ENCODE data around the gene GPR35.

GPR35 gene

DNA sequence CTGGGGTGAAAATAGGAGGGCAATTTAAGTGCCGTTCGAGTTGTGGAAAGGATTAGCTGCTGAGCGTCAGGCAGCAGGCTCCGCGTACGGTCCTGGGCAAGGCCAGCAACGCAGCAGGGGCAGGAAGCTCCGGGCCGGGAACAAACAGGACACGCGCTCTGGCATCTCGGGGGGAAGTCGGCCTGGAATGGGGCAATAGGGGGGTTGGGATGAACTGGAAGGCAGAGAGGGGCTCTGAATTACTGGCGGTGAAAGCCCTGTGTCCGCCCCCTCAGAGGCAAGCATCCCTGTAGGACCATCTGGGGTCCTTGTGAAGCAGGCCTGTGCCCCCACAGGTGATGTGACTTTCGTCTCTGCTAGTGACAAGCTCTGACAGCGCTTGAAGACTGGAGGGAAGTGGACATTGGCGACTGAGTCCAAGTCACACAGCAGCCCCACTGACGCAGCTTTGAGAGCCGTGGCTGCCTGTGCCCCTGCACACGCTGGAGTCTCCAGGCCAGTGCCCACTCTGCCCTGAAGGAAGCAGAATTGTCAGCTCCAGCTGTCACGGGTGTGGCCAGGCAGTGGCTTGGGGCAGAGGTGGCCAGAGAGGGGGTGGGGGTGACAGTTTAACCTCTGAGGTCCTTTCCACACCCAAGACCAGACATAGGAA, 22.3 kb downstream of the GPR35 start:
- H3K27me3 ChIP-seq (ENCODE audit: insufficient read depth, poor library complexity, severe bottlenecking), result peaks cover 4% of the 10 kb centered on the region
- no peak overlapping the region for H3K27ac ChIP-seq (replicated peaks)
- TF ChIP-seq SPI1 (IDR thresholded peaks at IDR 0.05; ENCODE audit: borderline replicate concordance, low read depth), result no peak
- TF ChIP-seq GABPA (IDR thresholded peaks at IDR 0.05; ENCODE audit: low read depth), result no peak
- no peak for TF ChIP-seq POLR2AphosphoS5 (IDR thresholded peaks at IDR 0.05; ENCODE audit: low read depth)
- H3K4me3 ChIP-seq (replicated peaks; ENCODE audit: insufficient read depth, low read length), result no peak overlapping the region
- no peak for DNase-seq (ENCODE audit: low read depth in 1 of 2, low spot score in 1 of 2)

DNA sequence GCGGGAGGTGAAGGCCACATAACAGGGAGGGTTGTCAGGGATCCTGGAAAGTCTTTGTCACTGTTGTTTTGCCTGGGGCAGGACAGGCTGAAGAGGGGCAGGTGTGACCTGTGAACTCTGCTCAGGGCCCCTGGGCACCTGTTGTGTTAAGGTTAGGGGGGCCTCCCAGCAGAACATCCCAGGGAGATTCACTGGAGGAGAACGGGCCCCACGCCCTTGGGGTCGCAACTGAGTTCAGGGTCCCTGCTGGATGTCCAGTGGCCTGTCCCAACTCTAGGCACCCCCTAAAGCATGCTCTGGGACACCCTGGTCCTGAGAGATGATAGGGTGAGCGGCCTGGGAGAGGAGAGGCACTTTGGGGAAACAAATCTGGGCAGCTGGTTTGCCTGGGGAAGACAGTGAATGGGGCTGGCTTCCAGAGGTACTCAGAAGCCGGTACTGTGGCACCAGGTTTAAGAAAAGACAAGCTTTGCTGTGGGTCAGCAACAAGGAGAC, 22.9 kb downstream of the GPR35 start:
- H3K27me3 ChIP-seq (ENCODE audit: insufficient read depth, poor library complexity, severe bottlenecking), result peaks cover 4% of the 10 kb centered on the region
- TF ChIP-seq, protein P1, sequence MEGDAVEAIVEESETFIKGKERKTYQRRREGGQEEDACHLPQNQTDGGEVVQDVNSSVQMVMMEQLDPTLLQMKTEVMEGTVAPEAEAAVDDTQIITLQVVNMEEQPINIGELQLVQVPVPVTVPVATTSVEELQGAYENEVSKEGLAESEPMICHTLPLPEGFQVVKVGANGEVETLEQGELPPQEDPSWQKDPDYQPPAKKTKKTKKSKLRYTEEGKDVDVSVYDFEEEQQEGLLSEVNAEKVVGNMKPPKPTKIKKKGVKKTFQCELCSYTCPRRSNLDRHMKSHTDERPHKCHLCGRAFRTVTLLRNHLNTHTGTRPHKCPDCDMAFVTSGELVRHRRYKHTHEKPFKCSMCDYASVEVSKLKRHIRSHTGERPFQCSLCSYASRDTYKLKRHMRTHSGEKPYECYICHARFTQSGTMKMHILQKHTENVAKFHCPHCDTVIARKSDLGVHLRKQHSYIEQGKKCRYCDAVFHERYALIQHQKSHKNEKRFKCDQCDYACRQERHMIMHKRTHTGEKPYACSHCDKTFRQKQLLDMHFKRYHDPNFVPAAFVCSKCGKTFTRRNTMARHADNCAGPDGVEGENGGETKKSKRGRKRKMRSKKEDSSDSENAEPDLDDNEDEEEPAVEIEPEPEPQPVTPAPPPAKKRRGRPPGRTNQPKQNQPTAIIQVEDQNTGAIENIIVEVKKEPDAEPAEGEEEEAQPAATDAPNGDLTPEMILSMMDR (IDR thresholded peaks at IDR 0.05; ENCODE audit: insufficient read depth, low read length), result no peak
- TF ChIP-seq POLR2AphosphoS5 (IDR thresholded peaks at IDR 0.05; ENCODE audit: low read depth), result no peak
- no peak for DNase-seq (ENCODE audit: low read depth in 1 of 2, low spot score in 1 of 2)

DNA sequence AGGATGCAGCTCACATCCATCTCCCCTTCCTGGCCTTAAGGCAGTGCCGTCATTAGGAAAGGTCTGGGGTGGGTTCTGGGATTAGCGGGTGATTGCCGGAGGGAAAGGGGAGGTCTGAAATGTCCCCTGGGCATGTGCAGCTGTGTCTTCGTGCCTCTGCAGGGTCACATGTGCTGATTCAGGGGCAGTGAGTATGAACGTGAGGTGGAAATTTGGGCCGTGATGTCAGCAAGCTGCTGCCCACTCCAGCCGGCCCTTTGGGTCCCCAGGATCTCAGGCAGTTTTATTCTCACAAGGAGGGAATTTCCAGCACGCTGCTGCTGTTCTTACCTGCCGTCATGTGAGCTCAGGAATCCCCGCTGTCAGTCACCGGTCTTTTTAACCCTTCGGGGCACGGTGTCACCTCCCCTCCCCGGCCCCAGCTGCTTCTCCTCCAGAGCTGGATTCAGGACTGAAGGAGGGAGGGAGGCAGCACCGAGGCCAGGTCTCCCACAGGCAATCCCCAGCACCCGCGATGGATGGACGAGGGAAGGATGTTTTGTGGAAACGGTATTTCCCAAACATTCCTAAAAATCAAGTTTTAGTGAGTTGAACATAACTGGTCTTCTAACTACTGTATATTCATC, 23.5 kb downstream of the GPR35 start:
- Histone ChIP-seq H3K4me3 (replicated peaks; ENCODE audit: insufficient read depth, low read length) (no peak overlapping the region), H3K27me3 (ENCODE audit: insufficient read depth, poor library complexity, severe bottlenecking) (peaks cover 4% of the 10 kb centered on the region), H3K27ac (replicated peaks) (no peak overlapping the region)
- TF ChIP-seq SPI1 (IDR thresholded peaks at IDR 0.05; ENCODE audit: borderline replicate concordance, low read depth) (no peak), GABPA (IDR thresholded peaks at IDR 0.05; ENCODE audit: low read depth) (no peak), POLR2AphosphoS5 (IDR thresholded peaks at IDR 0.05; ENCODE audit: low read depth) (no peak)
- TF ChIP-seq, protein P1 (IDR thresholded peaks at IDR 0.05; ENCODE audit: insufficient read depth, low read length), result no peak
- TF ChIP-seq, protein P2, sequence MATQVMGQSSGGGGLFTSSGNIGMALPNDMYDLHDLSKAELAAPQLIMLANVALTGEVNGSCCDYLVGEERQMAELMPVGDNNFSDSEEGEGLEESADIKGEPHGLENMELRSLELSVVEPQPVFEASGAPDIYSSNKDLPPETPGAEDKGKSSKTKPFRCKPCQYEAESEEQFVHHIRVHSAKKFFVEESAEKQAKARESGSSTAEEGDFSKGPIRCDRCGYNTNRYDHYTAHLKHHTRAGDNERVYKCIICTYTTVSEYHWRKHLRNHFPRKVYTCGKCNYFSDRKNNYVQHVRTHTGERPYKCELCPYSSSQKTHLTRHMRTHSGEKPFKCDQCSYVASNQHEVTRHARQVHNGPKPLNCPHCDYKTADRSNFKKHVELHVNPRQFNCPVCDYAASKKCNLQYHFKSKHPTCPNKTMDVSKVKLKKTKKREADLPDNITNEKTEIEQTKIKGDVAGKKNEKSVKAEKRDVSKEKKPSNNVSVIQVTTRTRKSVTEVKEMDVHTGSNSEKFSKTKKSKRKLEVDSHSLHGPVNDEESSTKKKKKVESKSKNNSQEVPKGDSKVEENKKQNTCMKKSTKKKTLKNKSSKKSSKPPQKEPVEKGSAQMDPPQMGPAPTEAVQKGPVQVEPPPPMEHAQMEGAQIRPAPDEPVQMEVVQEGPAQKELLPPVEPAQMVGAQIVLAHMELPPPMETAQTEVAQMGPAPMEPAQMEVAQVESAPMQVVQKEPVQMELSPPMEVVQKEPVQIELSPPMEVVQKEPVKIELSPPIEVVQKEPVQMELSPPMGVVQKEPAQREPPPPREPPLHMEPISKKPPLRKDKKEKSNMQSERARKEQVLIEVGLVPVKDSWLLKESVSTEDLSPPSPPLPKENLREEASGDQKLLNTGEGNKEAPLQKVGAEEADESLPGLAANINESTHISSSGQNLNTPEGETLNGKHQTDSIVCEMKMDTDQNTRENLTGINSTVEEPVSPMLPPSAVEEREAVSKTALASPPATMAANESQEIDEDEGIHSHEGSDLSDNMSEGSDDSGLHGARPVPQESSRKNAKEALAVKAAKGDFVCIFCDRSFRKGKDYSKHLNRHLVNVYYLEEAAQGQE (IDR thresholded peaks at IDR 0.05; ENCODE audit: insufficient replicate concordance, low read depth), result no peak
- no peak for DNase-seq (ENCODE audit: low read depth in 1 of 2, low spot score in 1 of 2)

More for the DNA sequence above, 22.9 kb downstream of the GPR35 start:
- Histone ChIP-seq H3K27ac (replicated peaks) (no peak overlapping the region), H3K4me3 (replicated peaks; ENCODE audit: insufficient read depth, low read length) (no peak overlapping the region)

DNA sequence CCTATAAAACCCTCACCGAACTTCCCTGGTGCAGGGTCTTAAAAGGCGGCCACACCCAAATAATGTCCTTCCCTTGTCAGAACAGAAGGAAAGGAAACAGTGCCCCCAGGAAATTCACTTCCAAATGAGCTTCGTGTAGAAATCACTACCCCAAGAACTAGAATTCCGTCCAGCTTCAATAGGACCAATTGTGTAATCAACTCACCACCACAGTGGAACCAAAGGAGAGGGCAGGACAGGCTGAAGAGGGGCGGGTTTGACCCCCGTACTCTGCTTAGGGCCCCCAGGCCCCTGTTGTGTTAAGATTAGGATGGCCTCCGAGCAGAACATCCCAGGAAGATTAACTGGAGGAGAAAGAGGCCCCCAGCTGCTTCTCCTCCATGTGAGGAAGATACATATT, 24.1 kb downstream of the GPR35 start:
- Histone ChIP-seq H3K27ac (replicated peaks) (no peak overlapping the region), H3K4me3 (replicated peaks; ENCODE audit: insufficient read depth, low read length) (no peak overlapping the region), H3K27me3 (ENCODE audit: insufficient read depth, poor library complexity, severe bottlenecking) (peaks cover 4% of the 10 kb centered on the region)
- no peak for DNase-seq (ENCODE audit: low read depth in 1 of 2, low spot score in 1 of 2)
- TF ChIP-seq GABPA (IDR thresholded peaks at IDR 0.05; ENCODE audit: low read depth), result no peak
- TF ChIP-seq, protein P2 (IDR thresholded peaks at IDR 0.05; ENCODE audit: insufficient replicate concordance, low read depth), result no peak
- TF ChIP-seq SPI1 (IDR thresholded peaks at IDR 0.05; ENCODE audit: borderline replicate concordance, low read depth), result no peak
- TF ChIP-seq, protein P1 (IDR thresholded peaks at IDR 0.05; ENCODE audit: insufficient read depth, low read length), result no peak
- TF ChIP-seq POLR2AphosphoS5 (IDR thresholded peaks at IDR 0.05; ENCODE audit: low read depth), result no peak

Measured in HL-60 (cell line).